Measurements from ENCODE around the gene CLEC17A. TPM values are rescaled to one million over a fixed set of nuclear protein-coding genes. Genes with fewer than 3 reads are reported as not detected.
A peak's percentile ranks its signal among the peaks of the same experiment; 100 is the strongest.

The CLEC17A gene
- total RNA-seq, 1 experiment from 2014 or later = not detected

GRCh38 chr19:14570864-14571527, 11.9 kb upstream of the CLEC17A start:
- no peaks in the 10 kb centered on the region for H3K9me2 ChIP-seq (ENCODE audit: insufficient read depth)
- no peak overlapping the region for H3K27ac ChIP-seq
- H4K20me1 ChIP-seq (ENCODE audit: insufficient read depth) = peaks cover 30% of the 10 kb centered on the region
- H3F3A ChIP-seq (ENCODE audit: insufficient read depth, low read depth) = peaks cover 44% of the 10 kb centered on the region; the same call in 1 of the 2 replicates
- peaks cover 14% of the 10 kb centered on the region for H3K4me1 ChIP-seq (replicated peaks; ENCODE audit: insufficient read depth)
- TF ChIP-seq CTCF (conservative IDR thresholded peaks at IDR 0.05) = no peak
- peaks cover 36% of the 10 kb centered on the region for H3K79me2 ChIP-seq (ENCODE audit: low read depth)
- intact Hi-C loops (cut with micrococcal nuclease; ENCODE audit: unreplicated experiment) = loop anchor here (5.0 kb wide), 1 partner anchor 301 kb away; no protein-coding TSS in a partner anchor
- H3K36me3 ChIP-seq (ENCODE audit: low read depth) = no peaks in the 10 kb centered on the region
- peak overlapping the region; percentile 66 for H3K4me3 ChIP-seq
- no peaks in the 10 kb centered on the region for H3K27me3 ChIP-seq (ENCODE audit: insufficient read depth, low read depth)
- POLR2A ChIA-PET (ENCODE audit: unreplicated experiment) = interaction anchor here (0.7 kb wide), 1 partner anchor 103 kb away, joined by 3 read pairs; no protein-coding TSS in a partner anchor
- peak in 1 of 2 experiments; percentile 25 for DNase-seq
- H3K9me3 ChIP-seq (ENCODE audit: insufficient read depth, low read depth) = no peaks in the 10 kb centered on the region
- peak overlapping the region; percentile 97 for H3K4me2 ChIP-seq
- no TSS peak for BruUV-seq (replicated peaks)
- peak overlapping the region; percentile 81; the same call in 1 of the 2 replicates for H2AFZ ChIP-seq
- CTCF ChIA-PET = interaction anchor here (0.7 kb wide), 1 partner anchor 435 kb away, joined by 11 read pairs; no protein-coding TSS in a partner anchor

GRCh38 chr19:14571695-14572490, 11.0 kb upstream of the CLEC17A start, which contains the start of gene NDUFB7:
Gene NDUFB7, minus strand, starts transcription at chr19:14572066. Its CDS starts 66 bp downstream, at chr19:14572000.
- CTCF ChIA-PET = interaction anchor here (0.6 to 0.9 kb wide), 2 partner anchors 46 to 62 kb away, joined by 4 to 7 read pairs; no protein-coding TSS in a partner anchor
- BruUV-seq (replicated peaks) = no TSS peak

More at GRCh38 chr19:14571695-14572490, 11.0 kb upstream of the CLEC17A start, which contains the start of gene NDUFB7:
- Histone ChIP-seq H3K27ac (0 out of 2 replicates have a peak within 1 kb of the TSS, but pooled peaks have one; percentile 10), H3K9me2 (ENCODE audit: insufficient read depth) (no peaks in the 10 kb centered on the region), H3K79me2 (ENCODE audit: low read depth) (peaks cover 36% of the 10 kb centered on the region), H3F3A (ENCODE audit: insufficient read depth, low read depth) (peaks cover 43% of the 10 kb centered on the region; the same call in 1 of the 2 replicates), H3K36me3 (ENCODE audit: low read depth) (no peaks in the 10 kb centered on the region), H3K4me3 (peak within 1 kb of the TSS; percentile 66), H3K4me2 (peak within 1 kb of the TSS; percentile 97), H3K9me3 (ENCODE audit: insufficient read depth, low read depth) (no peaks in the 10 kb centered on the region), H3K27me3 (ENCODE audit: insufficient read depth, low read depth) (no peaks in the 10 kb centered on the region), H4K20me1 (ENCODE audit: insufficient read depth) (peaks cover 25% of the 10 kb centered on the region), H2AFZ (peak within 1 kb of the TSS; percentile 81), H3K4me1 (replicated peaks; ENCODE audit: insufficient read depth) (peaks cover 14% of the 10 kb centered on the region)
- TF ChIP-seq EZH2 (IDR thresholded peaks at IDR 0.05; ENCODE audit: low read depth) (no peak), CTCF (conservative IDR thresholded peaks at IDR 0.05) (peak; percentile 69)
- intact Hi-C loops (cut with micrococcal nuclease; ENCODE audit: unreplicated experiment) = loop anchor here (1.0 to 5.0 kb wide), 2 partner anchors 300 to 436 kb away; partner anchors contain the start of gene ASF1B
- DNase-seq = peak; percentile 88 to 93
- POLR2A ChIA-PET (ENCODE audit: unreplicated experiment) = interaction anchor here (0.6 to 0.7 kb wide), 5 partner anchors 34 to 1626 kb away, joined by 3 to 12 read pairs (median 4); partner anchors contain the start of gene ZNF333
